ENCODE data around the gene SOHLH2. TPM values are rescaled to one million over a fixed set of nuclear protein-coding genes. Genes with fewer than 3 reads are reported as not detected.

Gene SOHLH2
- polyA plus RNA-seq, 1 of the 3 experiments (the other 2 are of a cell fraction): 0.85 TPM

DNA sequence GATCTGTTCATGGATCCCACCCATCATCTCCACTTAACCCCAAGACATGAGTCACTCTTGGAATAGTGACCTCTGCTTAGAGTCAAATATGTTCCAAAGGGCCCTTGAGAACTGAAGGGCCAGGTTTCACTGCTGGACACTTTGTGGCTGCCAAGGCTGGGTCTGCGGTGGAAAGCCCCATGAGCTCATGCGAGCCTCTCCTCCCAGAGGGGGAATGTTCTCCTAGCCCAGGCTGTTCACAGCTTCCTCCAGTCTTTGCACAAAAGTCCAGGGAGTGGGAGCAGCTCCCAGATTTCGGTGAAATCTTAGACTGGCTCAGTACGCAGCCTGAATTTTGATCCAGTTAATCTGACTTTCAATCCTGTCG lies 82.4 kb downstream of the SOHLH2 start:
- Histone ChIP-seq H2AFZ (ENCODE audit: low read depth) (no peak overlapping the region), H3K36me3 (replicated peaks in 1 of 2; ENCODE audit: control insufficient read depth in 1 of 2, insufficient read depth in 2 of 2, low read length in 1 of 2) (no peaks in the 10 kb centered on the region), H3K4me3 (ENCODE audit: low read depth in 2 of 2, low read length in 1 of 2) (0 out of 4 replicates have a peak overlapping the region, but pooled peaks of 1 of the 2 experiments have one; percentile 75), H4K20me1 (ENCODE audit: insufficient read depth) (no peaks in the 10 kb centered on the region), H3K9me3 (no peaks in the 10 kb centered on the region), H3K27me3 (ENCODE audit: insufficient read depth) (no peaks in the 10 kb centered on the region), H3K9ac (no peak overlapping the region), H3K27ac (ENCODE audit: low read depth in 2 of 2, low read length in 1 of 2) (no peak overlapping the region), H3K79me2 (ENCODE audit: insufficient read depth) (peaks cover 3% of the 10 kb centered on the region; the same call in 1 of the 2 replicates), H3K4me2 (peak overlapping the region; percentile 80), H3K9me2 (no peaks in the 10 kb centered on the region), H3K4me1 (ENCODE audit: control insufficient read depth in 1 of 2, insufficient read depth in 2 of 2, low read depth in 1 of 2, low read length in 1 of 2) (peaks cover 11% of the 10 kb centered on the region in 2 experiments; a peak in 3 of 4 replicates), H3F3A (replicated peaks; ENCODE audit: insufficient read depth) (no peaks in the 10 kb centered on the region)
- 87% methylated on average over 5 of the region's 5 CpGs for WGBS (ENCODE audit: low lambda C conversion rate)
- ChIA-PET POLR2A (no interaction called here), CTCF (interaction anchor here (1.0 to 2.2 kb wide), 4 partner anchors 15 to 153 kb away, joined by 3 to 7 read pairs (median 4); no protein-coding TSS in a partner anchor)
- no peak for TF ChIP-seq TEAD4 (IDR thresholded peaks at IDR 0.05; ENCODE audit: borderline replicate concordance, insufficient read depth)
- no peak for TF ChIP-seq PBX3 (IDR thresholded peaks at IDR 0.05)
- TF ChIP-seq SIN3A (IDR thresholded peaks at IDR 0.05; ENCODE audit: borderline replicate concordance, low read depth, low read length): no peak
- no peak for TF ChIP-seq FOXM1 (IDR thresholded peaks at IDR 0.05; ENCODE audit: low read depth)
- no peak for TF ChIP-seq FOSL2 (IDR thresholded peaks at IDR 0.05; ENCODE audit: borderline replicate concordance, low read depth)
- TF ChIP-seq CTCF (IDR thresholded peaks at IDR 0.05): no peak
- no peak for DNase-seq

DNA sequence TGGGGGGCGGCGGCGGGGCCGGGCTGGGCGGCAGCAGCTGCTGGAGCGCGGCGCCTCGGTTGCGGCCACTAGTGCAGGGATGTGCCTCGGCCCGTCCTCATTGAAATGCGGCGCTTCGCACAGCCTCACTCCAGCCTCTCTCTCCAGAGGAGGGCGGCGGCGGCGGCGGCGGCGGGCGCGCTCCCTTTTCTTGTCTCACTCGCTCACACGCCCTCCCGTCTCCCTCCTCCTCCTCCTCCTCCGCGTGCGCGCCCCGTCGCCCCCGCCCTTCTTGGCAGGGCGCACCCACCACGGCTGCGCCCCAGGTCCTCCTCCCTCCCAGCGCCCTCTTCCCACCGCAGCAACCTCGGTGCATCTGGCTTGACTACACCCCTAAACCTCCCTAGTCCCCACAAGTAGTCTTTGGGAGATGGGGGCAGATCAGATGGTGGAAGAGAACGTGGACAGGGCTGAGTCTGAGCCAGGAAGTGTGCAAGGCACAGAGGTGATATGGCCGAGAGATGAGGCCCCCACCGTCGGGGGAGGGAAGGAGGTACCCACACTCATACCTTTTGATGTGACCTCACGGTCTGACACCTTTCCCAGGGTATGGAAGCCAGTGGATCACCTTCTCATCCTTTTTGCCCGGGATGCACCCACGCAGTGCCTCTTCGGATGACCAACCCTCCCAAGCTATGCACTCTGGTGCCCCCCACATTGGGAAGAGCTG lies 83.0 kb downstream of the SOHLH2 start, which contains the start of gene DCLK1:
Gene DCLK1, minus strand, starts transcription at position 161 of the 709 bp plus-strand sequence.
- peaks cover 11% of the 10 kb centered on the region in 2 experiments; a peak in 3 of 4 replicates for H3K4me1 ChIP-seq (ENCODE audit: control insufficient read depth in 1 of 2, insufficient read depth in 2 of 2, low read depth in 1 of 2, low read length in 1 of 2)
- peak within 1 kb of the TSS; percentile 34; the same call in 1 of the 2 replicates for H3K9ac ChIP-seq
- H3K36me3 ChIP-seq (replicated peaks in 1 of 2; ENCODE audit: control insufficient read depth in 1 of 2, insufficient read depth in 2 of 2, low read length in 1 of 2): no peaks in the 10 kb centered on the region
- no peak within 1 kb of the TSS; a peak in 1 of 4 replicates for H3K27ac ChIP-seq (ENCODE audit: low read depth in 2 of 2, low read length in 1 of 2)
- H4K20me1 ChIP-seq (ENCODE audit: insufficient read depth): no peaks in the 10 kb centered on the region
- peak within 1 kb of the TSS; percentile 86 for H2AFZ ChIP-seq (ENCODE audit: low read depth)
- DNase-seq: peak; percentile 80
- TF ChIP-seq TEAD4 (IDR thresholded peaks at IDR 0.05; ENCODE audit: borderline replicate concordance, insufficient read depth) (no peak), MAX (IDR thresholded peaks at IDR 0.05; ENCODE audit: low read depth) (peak; percentile 26; the same call in 1 of the 2 replicates)
- POLR2A ChIA-PET: no interaction called here
- WGBS (ENCODE audit: low lambda C conversion rate): 24% methylated on average over 23 of the region's 48 CpGs
- CTCF ChIA-PET: interaction anchor here (1.0 to 2.2 kb wide), 5 partner anchors 17 to 152 kb away, joined by 4 to 7 read pairs (median 6); no protein-coding TSS in a partner anchor
- H3K4me2 ChIP-seq: peak within 1 kb of the TSS; percentile 84
- H3K4me3 ChIP-seq (ENCODE audit: low read depth in 2 of 2, low read length in 1 of 2): peak within 1 kb of the TSS; percentile 61 to 75
- peaks cover 3% of the 10 kb centered on the region; the same call in 1 of the 2 replicates for H3K79me2 ChIP-seq (ENCODE audit: insufficient read depth)
- no peaks in the 10 kb centered on the region for H3K9me3 ChIP-seq
- no peaks in the 10 kb centered on the region for H3F3A ChIP-seq (replicated peaks; ENCODE audit: insufficient read depth)
- H3K27me3 ChIP-seq (ENCODE audit: insufficient read depth): no peaks in the 10 kb centered on the region
- H3K9me2 ChIP-seq: no peaks in the 10 kb centered on the region

Measured in SK-N-SH (cell line).